Stimulated activated CD4-positive, alpha-beta T cell treated with anti-CD3 and anti-CD28 coated beads, Interleukin-15, amount 100 ng/mL, for 1 hour (primary cell): ENCODE measurements around the gene ELFN1.

ENCODE experiments used
- DNase-seq, 2 donors: peaks; one replicate each; pipeline ENCODE4 v3.0.0-alpha.2; 2020; ENCODE audit warnings: low read depth in 1 of 2, low spot score in 1 of 2

ELFN1 gene

GRCh38 chr7:1663223-1663622 lies 6.9 kb upstream of the ELFN1 start:
- DNase-seq: no peak

- DNase-seq: no peak
Observed at GRCh38 chr7:1663857-1664651, 6.0 kb upstream of the ELFN1 start.

DNA sequence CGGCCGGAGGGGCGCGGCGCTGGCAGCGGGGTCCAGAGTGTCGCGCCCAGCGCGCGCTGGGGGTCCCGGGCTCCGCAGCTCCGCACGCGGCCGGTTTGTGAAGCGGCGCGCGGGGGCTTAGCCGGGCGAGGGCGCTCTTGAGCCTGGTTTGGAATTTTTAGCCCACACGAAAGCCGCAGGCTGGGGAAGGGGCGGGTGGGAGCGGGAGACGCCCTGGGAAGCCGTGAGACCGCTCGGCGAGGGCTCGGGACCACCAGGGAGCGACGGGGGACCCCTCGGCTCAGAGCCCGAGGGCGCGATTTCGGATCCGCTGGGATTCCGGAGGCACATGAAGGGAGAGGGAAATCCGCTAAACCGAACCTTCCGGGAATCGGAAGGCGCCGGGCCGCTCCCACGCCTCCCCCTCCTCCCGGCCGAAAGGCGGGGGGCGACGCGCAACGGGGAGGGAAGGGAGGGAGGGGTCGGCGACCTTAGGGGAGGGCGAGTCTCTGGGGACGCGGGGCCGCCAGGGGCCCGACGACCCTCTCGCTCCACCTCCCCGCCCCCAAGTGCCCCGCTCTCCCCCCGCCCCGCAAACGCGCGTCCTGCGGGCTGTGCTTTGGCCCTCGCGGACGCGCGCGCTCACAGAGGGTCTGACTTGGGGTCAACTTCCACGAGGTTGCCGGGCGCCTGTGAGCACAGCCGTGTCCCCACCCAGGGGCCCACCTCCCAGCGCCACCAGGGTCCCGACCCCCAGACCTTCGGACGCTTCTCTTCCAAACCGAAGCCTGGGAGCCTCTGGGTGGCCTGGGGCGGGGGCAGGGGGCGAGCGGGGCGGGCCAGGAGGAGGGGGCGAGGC lies 5.1 kb upstream of the ELFN1 start:
- DNase-seq: peak in 1 of 2 donors; percentile 50

- no peak for DNase-seq
Observed at GRCh38 chr7:1665549-1666316, 4.3 kb upstream of the ELFN1 start.

GRCh38 chr7:1666317-1666822 lies 3.7 kb upstream of the ELFN1 start:
- DNase-seq: no peak

GRCh38 chr7:1666823-1667565 lies 3.1 kb upstream of the ELFN1 start:
- DNase-seq: no peak

- DNase-seq: no peak
Observed at GRCh38 chr7:1667566-1668395, 2.3 kb upstream of the ELFN1 start.

DNA sequence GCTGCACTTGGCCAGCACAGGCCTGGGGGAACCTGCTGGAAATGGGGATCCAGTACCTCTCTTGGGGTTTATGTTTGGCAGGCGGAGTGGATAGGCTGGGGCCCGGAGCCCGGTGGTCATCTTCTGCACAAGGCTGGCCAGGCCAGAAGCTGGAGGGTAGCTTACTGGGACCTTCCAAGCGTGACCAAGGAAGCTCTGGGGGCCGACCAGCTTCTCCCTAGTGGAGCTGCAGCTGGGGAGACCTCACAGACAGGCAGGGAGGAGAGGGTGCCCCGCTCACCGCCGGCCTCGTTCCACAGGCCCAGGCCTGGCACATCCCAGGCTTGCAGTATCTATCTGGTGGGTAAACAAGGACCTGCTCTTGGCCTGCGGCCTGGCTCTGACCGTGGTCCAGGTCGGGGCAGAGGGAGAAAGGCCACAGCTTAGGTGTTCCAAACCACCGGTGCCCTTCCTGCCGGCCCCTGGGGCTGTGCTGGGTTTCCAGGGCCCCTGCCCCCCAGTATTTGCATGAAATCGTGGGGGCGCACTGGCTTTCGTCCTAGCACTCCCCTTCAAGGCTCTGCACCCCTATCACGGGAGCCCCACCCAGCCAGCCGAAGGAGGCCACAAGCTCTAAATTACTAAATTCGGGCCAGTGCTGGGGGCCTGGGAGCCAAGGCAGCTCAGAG lies 1.5 kb upstream of the ELFN1 start:
- DNase-seq: no peak

DNA sequence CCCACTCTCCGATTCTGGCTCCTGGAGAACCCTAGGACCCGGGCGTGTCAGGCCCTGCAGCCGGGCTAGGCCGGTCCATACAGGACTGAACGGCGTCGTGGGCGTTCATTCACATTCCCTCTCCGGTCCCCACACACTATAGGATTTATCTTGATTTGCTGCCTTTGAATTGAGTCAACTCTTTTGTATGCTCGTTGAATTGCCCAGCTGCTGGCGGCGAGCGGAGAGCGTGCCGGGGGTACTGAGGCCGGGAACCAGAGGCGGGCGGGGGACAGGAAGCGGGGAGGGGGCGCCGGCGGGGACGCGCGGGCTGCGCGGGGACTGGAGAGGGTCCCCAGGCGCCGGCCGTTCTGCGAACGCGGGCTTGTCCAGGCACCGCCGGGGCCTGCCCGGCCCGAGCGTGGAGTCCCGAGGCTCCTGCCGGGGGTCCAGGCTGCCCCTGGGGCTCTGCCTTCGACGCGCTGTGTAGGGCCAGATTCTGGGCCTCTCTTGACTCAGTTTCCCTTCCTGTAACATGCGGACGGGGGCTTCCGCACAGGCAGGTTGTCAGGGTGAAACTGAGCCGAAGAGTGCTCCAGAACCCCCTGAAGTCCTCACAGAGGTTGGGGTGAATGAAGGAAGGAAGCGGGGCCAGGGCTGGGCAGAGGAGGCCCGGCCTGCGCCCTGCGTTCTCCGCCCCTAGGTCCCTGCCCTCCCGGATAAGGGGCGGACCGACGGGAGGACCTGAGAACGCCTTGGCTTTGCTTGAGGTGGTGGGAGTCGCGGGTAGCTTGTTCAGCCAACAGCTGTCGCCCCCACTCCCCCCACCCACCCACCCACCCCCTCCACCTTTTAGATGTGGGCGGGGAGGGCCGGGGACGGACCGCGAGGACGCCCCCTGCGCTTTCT lies 769 bp upstream of the ELFN1 start:
- no peak for DNase-seq

- no peak for DNase-seq
Observed at GRCh38 chr7:1670894-1671593, 967 bp downstream of the ELFN1 start.

- no peak for DNase-seq
Observed at GRCh38 chr7:1671594-1672451, 1.7 kb downstream of the ELFN1 start.

DNA sequence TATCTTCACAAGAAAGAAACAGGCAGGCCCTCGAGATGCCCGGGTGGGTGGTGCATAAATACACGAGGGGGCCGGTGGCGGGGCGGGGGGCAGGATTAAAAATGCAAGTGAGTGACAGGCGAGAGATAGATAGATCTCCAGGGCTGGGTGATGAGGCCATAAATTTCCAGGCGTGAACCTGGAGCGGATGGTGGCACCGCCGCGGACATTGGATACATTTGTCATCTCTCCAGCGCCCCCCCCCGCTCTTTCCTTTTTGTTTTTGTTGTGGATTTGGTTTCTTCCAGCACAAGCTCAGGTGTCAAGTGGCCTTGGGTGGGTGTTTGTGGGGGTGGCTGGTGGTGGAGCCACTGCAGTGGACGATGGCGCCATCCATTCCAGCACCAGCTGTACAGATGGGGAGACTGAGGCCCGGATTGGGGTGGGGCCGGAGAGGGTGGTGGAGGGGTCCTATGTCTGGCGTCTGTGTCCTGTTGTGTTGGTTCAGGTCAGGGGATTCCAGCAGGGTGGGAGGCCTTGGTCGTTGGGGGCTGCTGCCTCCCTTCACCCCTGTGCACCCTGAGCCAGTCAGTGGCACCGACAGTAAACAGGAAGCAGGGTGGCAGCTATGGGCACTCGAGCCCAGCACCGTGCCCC lies 2.9 kb downstream of the ELFN1 start:
- DNase-seq: no peak

- no peak for DNase-seq
Observed at GRCh38 chr7:1673581-1674118, 3.6 kb downstream of the ELFN1 start.

DNA sequence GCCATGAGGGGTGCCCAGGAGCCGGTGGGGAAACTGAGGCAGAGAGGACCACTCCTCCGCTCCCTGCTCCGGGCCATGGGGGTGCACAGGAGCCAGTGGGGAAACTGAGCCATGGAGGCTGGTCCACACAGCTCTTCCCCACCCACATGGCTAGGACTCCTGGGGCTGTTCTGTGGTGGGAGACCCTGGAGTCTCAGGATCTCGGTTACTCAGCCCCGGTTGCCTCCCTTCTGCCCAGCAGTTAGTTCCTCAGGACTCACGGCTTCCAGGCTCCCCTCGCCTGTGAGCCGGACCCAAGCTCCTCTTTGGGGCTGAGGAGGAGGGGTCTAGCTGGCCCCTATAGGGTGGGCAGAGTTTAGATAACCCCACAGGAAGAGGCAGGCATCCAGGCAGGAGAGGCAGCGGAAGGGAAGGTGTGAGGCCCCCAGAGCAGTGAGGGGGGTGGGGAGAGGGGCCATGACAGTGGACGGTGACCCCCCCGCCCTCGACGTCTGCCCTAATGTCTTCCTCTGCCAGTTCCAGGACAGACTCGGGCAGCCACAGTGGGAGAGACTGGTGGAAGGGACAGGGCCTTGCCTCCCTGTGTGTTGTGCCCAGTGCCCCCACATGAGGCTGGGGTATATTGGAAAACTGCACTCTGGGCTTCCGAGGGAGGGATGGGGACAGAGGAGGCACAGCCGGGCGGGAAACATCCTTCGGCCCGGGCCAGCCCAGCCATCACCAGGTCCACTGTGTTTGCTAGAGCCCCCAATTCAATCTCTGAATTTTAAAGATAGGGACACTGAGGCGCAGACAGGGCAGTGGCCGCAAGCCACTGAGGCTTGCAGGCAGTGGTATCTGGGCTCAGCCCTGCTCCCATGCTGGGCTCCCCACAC lies 4.3 kb downstream of the ELFN1 start:
- DNase-seq: no peak

DNA sequence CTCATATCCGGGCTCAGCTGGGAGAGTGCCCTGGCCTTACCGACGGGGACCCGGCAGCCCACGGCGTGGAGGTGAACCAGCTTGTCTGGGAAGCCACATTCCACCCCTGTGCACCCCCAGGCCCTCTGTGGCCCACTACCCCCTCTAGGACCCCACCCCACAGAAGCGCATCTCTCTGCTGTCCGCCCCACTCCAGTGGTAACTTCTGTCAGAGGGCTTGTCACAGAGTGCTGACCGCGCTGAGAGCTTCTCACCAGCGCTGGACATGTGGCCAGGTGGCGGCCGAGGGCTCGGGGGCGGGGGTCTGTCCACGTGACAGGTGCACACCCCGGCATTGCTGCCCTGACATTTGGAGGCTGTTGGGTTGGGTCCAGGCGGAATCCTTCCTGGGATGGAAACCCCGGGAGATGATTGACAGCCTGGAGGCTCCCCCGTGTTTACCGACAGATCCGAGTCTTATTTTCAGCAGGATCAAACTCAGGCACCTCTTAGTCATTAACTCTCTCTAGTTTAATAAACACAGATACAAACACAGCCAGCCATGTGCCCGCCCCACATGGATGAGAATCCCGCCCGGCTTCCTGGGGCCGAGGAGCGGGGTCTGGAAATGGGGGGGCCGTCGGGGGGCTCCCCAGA lies 5.1 kb downstream of the ELFN1 start:
- DNase-seq: no peak
